AG04450 (cell line): ENCODE measurements around the gene CBFA2T2. TPM values are rescaled to one million over a fixed set of nuclear protein-coding genes. Genes with fewer than 3 reads are reported as not detected.

Experiments used
- CTCF ChIA-PET: fragments of 300-600, 350-600 bp; formaldehyde crosslinking; extraction: SDS; loops from one replicate; lab custom pipeline; 2022; ENCODE audit warnings: antibody characterized with exemption, inconsistent platforms; lab: Charles Lee
- POLR2A ChIA-PET: fragments of 350-600 bp; formaldehyde crosslinking; extraction: SDS; loops from one replicate; lab custom pipeline; 2021; ENCODE audit warnings: antibody characterized with exemption, inconsistent platforms; lab: Yijun Ruan, JAX
- DNase-seq: peaks from one replicate; pipeline ENCODE4 v3.0.0-alpha.2; 2011; ENCODE audit warnings: low read depth, low spot score
- H3K27ac ChIP-seq: one replicate; pipeline ENCODE4 v1.5.1; 2012; ENCODE audit warnings: low read depth, low read length, control low read depth
- H3K27me3 ChIP-seq: one replicate; pipeline ENCODE4 v1.6.0; 2012; ENCODE audit warnings: low read length; ENCODE audit not compliant: control insufficient read depth, insufficient read depth
- H3K4me3 ChIP-seq: 2 replicates; pipeline ENCODE4 v1.5.1; 2011; ENCODE audit warnings: mild to moderate bottlenecking, low read depth, low read length, control low read depth
- H3K9me3 ChIP-seq: 2 replicates; pipeline ENCODE4 v1.5.1; 2012; ENCODE audit warnings: low read length; ENCODE audit not compliant: control insufficient read depth, insufficient read depth
- polyA plus RNA-seq: library from polyadenylated mRNA; depleted of rRNA; stranded (reverse); fragments of >200 nt; gene quantifications from 2 replicates; pipeline ENCODE4 v1.2.3, GENCODE V29; 2011
- TF ChIP-seq, protein P1 (sequence below): IDR thresholded peaks from 2 replicates; pipeline ENCODE4 v1.5.1; 2011; ENCODE audit warnings: low read depth, low read length, control low read depth, inconsistent platforms

The CBFA2T2 gene
- polyA plus RNA-seq, 1 experiment = 11.3 TPM

DNA sequence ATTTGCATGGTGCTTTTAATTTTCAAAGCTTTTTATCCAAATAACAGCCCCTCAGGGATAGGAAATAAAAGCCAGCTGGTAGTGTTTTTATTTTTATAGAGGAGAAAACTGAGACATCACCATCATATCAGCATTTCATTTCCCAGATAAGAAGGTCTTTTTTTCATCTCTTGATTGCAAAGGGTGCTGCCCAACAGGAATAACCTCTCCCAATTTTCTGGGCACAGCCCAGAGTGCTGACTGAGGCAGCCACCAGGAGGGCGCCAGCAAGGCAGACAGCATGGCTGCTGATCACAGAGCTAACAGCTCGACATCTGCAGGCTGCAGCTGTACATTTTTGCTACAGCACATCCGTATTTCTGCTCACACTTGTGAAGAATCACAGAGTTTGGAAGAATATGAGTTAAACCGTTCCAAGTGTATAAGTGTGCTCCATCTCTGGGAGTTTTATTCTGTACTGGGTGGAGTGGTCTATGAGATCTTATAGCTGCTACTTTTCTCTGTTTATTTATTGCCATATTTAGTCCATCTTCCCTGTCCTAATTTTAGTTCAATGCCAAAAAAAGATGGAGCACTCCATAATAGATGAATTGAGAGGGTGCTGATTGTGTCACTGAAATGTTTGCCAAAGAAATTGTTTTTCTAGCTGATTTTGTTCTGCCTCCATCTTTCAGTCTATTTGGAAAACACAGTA is 86.7 kb downstream of the CBFA2T2 start:
- Histone ChIP-seq H3K4me3 (no peak overlapping the region), H3K9me3 (no peaks in the 10 kb centered on the region), H3K27ac (no peak overlapping the region), H3K27me3 (no peaks in the 10 kb centered on the region)
- DNase-seq = no peak
- POLR2A ChIA-PET = no interaction called here
- CTCF ChIA-PET = interaction anchor here (0.5 to 1.0 kb wide), 3 partner anchors 14 to 237 kb away, joined by 3 to 4 read pairs (median 3); no protein-coding TSS in a partner anchor
- TF ChIP-seq, protein P1, sequence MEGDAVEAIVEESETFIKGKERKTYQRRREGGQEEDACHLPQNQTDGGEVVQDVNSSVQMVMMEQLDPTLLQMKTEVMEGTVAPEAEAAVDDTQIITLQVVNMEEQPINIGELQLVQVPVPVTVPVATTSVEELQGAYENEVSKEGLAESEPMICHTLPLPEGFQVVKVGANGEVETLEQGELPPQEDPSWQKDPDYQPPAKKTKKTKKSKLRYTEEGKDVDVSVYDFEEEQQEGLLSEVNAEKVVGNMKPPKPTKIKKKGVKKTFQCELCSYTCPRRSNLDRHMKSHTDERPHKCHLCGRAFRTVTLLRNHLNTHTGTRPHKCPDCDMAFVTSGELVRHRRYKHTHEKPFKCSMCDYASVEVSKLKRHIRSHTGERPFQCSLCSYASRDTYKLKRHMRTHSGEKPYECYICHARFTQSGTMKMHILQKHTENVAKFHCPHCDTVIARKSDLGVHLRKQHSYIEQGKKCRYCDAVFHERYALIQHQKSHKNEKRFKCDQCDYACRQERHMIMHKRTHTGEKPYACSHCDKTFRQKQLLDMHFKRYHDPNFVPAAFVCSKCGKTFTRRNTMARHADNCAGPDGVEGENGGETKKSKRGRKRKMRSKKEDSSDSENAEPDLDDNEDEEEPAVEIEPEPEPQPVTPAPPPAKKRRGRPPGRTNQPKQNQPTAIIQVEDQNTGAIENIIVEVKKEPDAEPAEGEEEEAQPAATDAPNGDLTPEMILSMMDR = peak; percentile 6; the same call in 1 of the 2 replicates

DNA sequence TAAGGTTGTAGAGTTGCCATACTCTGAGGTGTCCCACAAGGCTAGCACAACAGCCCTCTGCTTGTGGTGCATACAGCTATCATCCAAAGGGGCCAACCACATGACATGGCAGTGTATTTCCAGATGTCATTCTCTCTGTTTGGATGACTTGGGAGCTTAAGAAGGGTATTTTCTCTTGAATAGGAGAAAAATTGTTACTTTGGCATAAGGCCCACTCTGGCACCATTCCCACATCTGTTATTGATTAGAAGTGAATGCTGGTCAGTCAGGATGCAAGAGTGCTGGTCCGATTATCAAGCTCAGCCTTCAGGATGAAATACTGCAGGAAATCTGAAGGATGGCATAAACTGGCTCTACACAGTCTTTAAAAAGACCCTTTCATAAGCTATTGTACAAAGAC is 88.6 kb downstream of the CBFA2T2 start:
- TF ChIP-seq, protein P1 = no peak
- H3K27me3 ChIP-seq = no peaks in the 10 kb centered on the region
- H3K9me3 ChIP-seq = no peaks in the 10 kb centered on the region
- CTCF ChIA-PET = no interaction called here
- H3K4me3 ChIP-seq = no peak overlapping the region
- DNase-seq = peak; percentile 41
- POLR2A ChIA-PET = no interaction called here
- no peak overlapping the region for H3K27ac ChIP-seq

DNA sequence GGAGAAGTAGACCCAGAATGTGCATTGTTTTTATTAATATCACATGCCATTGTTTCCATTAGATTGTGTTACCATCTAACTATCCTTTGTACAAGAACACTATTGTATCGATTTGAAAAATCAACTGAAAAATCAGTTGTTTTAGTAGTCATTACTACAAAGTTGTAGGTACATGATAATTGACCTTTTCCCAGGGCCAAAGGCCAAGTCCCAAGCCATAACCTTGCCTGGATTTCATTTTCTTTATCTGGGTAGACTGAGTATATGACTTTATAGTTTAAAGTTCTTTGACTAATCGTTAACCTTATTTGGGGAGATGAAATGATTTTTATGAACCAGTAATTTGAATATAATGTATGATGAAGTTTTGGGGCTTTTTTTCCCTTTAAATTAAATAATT is 93.2 kb downstream of the CBFA2T2 start:
- no peaks in the 10 kb centered on the region for H3K9me3 ChIP-seq
- ChIA-PET CTCF (no interaction called here), POLR2A (no interaction called here)
- no peaks in the 10 kb centered on the region for H3K27me3 ChIP-seq
- TF ChIP-seq, protein P1 = no peak
- no peak for DNase-seq
- no peak overlapping the region for H3K27ac ChIP-seq
- no peak overlapping the region for H3K4me3 ChIP-seq

DNA sequence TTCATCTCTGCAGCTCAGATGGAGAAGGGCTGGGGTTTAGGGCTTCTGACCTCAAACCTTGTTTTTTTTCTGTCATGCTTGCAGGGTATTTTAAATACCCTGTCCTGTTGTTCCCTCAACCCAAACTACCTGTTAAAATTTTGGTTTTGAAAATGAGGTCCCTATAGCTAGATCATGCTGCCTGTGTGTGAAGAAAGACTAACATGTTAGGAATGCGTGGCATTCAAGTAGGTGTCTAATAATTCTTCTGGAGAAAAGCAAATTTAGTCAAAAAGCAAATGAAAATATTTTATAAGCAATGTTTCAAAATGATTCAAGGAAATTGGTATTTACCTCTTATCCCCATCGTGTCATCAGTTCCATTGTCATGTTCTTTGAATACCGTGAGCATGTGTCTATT is 95.1 kb downstream of the CBFA2T2 start:
- Histone ChIP-seq H3K9me3 (no peaks in the 10 kb centered on the region), H3K27ac (no peak overlapping the region), H3K4me3 (no peak overlapping the region), H3K27me3 (no peaks in the 10 kb centered on the region)
- POLR2A ChIA-PET = no interaction called here
- DNase-seq = no peak
- CTCF ChIA-PET = interaction anchor here (0.6 to 1.6 kb wide), 2 partner anchors 128 to 141 kb away, joined by 3 to 7 read pairs; no protein-coding TSS in a partner anchor
- TF ChIP-seq, protein P1 = no peak

DNA sequence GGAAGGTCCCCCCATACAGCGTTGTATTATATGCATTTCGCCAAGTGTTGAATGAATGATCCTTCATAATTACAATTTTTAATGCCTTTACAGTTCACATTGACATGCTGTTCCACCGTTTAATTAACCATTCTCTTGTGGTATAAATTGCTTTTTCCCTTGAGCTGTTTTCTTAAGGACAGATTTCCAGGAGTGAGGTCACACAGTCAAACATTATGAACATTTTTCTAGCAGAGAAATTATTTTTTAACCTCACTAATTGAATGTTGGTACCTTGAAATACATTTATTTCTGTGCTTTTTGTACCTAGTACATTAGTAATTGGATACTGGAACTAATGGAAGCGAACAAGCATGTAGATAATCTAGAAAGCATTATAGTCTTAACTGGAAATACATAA is 95.5 kb downstream of the CBFA2T2 start:
- POLR2A ChIA-PET = no interaction called here
- CTCF ChIA-PET = interaction anchor here (1.6 kb wide), 1 partner anchor 128 kb away, joined by 7 read pairs; no protein-coding TSS in a partner anchor
- TF ChIP-seq, protein P1 = no peak

More for the DNA sequence above, 95.5 kb downstream of the CBFA2T2 start:
- H3K4me3 ChIP-seq = no peak overlapping the region
- no peaks in the 10 kb centered on the region for H3K27me3 ChIP-seq
- H3K27ac ChIP-seq = no peak overlapping the region
- H3K9me3 ChIP-seq = no peaks in the 10 kb centered on the region
- no peak for DNase-seq
